K562 treated with DMSO at 1 percent for 48 hours (cell line): ENCODE measurements around the gene DTL. TPM values are rescaled to one million over a fixed set of nuclear protein-coding genes. Genes with fewer than 3 reads are reported as not detected.

ENCODE experiments used
- total RNA-seq: library from RNA; unstranded; fragments of 300-600 nt; gene quantifications from 2 replicates; pipeline ENCODE4 v1.2.3, GENCODE V29; 2022; ENCODE audit warnings: low replicate concordance; ENCODE audit errors: extremely low read depth

DTL gene
- not detected in 2 replicates for total RNA-seq

DNA sequence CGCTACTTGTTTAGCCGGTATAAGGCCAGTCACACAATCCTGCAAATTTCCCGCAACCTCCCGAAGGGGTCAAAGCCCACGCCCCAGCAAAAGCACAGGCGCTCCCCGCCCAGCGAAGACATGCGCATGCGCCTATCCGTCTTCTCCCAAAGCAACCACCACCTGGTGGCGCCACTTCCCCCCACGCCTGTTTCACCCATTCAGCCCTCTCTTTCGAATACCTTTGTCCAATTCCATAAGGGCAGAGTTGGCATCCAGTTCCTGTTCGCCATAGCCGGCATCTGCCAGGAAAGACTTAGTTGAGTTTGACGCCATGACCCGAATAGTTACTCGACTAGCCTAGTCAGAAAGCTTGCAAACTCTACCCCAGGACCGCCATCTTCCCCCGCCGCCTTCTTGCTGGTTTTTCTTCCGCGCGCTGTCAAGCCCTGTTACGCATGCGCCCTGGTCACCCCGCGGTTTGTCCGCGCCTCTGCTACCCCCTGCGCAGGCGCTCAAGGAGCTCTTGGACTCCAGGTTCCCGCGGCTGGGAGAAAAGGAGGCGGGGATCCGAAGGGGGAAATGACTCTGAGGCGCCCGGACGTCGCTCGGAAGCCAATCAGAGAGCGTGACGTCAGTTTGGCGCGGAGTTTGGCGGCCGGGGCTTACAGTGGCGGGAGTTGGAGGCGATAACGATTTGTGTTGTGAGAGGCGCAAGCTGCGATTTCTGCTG is at the start of gene DTL, which contains the start of gene INTS7:
Gene DTL, plus strand, starts transcription at position 626 of the 712 bp plus-strand sequence. CDS start 143 bp downstream, outside the sequence.
Gene INTS7, minus strand, starts transcription at position 435 of the 712 bp plus-strand sequence. Its CDS starts 120 bp downstream, at position 315.

Other genes starting within 250 kb of the DTL start
- not detected in 2 replicates for gene LPGAT1, start 205.0 kb upstream of the DTL start, total RNA-seq
- not detected in 2 replicates for gene INTS7, start 191 bp upstream of the DTL start, total RNA-seq
- not detected in 2 replicates for gene PPP2R5A, start 249.7 kb downstream of the DTL start, total RNA-seq